Breast epithelium (tissue), 4 donors: ENCODE measurements around the gene CNKSR3. TPM values are rescaled to one million over a fixed set of nuclear protein-coding genes. Genes with fewer than 3 reads are reported as not detected.

Experiments used
- DNase-seq, 2 donors: peaks; one replicate each; pipeline ENCODE4 v3.0.0-alpha.2; 2019; ENCODE audit warnings: low spot score in 2 of 2
- H3K27ac ChIP-seq, 2 donors: fragments of 200-600 bp; sonication (generic) in 1 of 2; one replicate each; pipeline ENCODE4 v1.5.1; 2016 to 2019; ENCODE audit warnings: mild to moderate bottlenecking in 1 of 2
- H3K27me3 ChIP-seq, 2 donors: fragments of 200-600 bp; sonication (generic) in 1 of 2; one replicate each; pipeline versions ENCODE4 v1.5.1 to v1.6.0; 2017 to 2019; ENCODE audit warnings: control low read depth in 1 of 2, mild to moderate bottlenecking in 1 of 2
- H3K36me3 ChIP-seq: fragments of 200-600 bp; one replicate; pipeline ENCODE4 v1.5.1; 2019
- H3K4me1 ChIP-seq, 2 donors: fragments of 200-600 bp; sonication (generic); one replicate each; pipeline ENCODE4 v1.5.1; 2016 to 2019; ENCODE audit warnings: control low read depth in 1 of 2
- H3K4me3 ChIP-seq, 3 donors: fragments of 200-600 bp; sonication (generic); 1 replicate in 2 of 3; 2 replicates in 1 of 3; pipeline ENCODE4 v1.5.1; 2016 to 2019; ENCODE audit warnings: mild to moderate bottlenecking in 3 of 3, moderate library complexity in 2 of 3
- H3K9me3 ChIP-seq, 2 donors: fragments of 200-600 bp; sonication (generic) in 1 of 2; one replicate each; pipeline ENCODE4 v1.5.1; 2016 to 2019; ENCODE audit warnings: control low read depth in 1 of 2
- CTCF ChIP-seq, 3 donors: fragments of 450-650 bp; IDR thresholded peaks; one replicate each; pipeline ENCODE4 v1.5.1; 2016 to 2017; ENCODE audit warnings: antibody characterized with exemption in 3 of 3, mild to moderate bottlenecking in 3 of 3, moderate library complexity in 3 of 3
- POLR2A ChIP-seq: fragments of 450-650 bp; IDR thresholded peaks from one replicate; pipeline ENCODE4 v1.6.1; 2016; ENCODE audit warnings: antibody characterized with exemption, mild to moderate bottlenecking, moderate library complexity
- POLR2AphosphoS5 ChIP-seq, 3 donors: sonication (generic); formaldehyde crosslinking; IDR thresholded peaks; one replicate each; pipeline ENCODE4 v1.6.1; 2017; ENCODE audit warnings: antibody characterized with exemption in 3 of 3
- intact Hi-C: fragments of 100-400 bp; cut with DNase I; formaldehyde crosslinking; loops from one replicate; pipeline ENCODE4 v1.15.1; 2023; ENCODE audit warnings: low total_unique reads
- total RNA-seq, 3 donors: library from RNA; depleted of rRNA; stranded (reverse); fragments of >200 nt; gene quantifications; one replicate each; pipeline ENCODE4 v1.1.0, GENCODE V29; 2016

The CNKSR3 gene
- total RNA-seq, 3 donors from 2014 or later = 2.1 to 8.6 (median 5.2) TPM

- Histone ChIP-seq H3K36me3 (no peaks in the 10 kb centered on the region), H3K9me3 (no peaks in the 10 kb centered on the region), H3K27ac (no peak overlapping the region), H3K4me3 (no peak overlapping the region), H3K4me1 (no peaks in the 10 kb centered on the region), H3K27me3 (no peaks in the 10 kb centered on the region)
- DNase-seq = no peak
- intact Hi-C loops = no loop called here
- TF ChIP-seq CTCF (IDR thresholded peaks at IDR 0.05) (no peak), POLR2AphosphoS5 (IDR thresholded peaks at IDR 0.05) (no peak), POLR2A (no peak)
Observed at GRCh38 chr6:154446984-154447383, 63.5 kb downstream of the CNKSR3 start.

- Histone ChIP-seq H3K4me1 (no peaks in the 10 kb centered on the region), H3K27me3 (no peaks in the 10 kb centered on the region), H3K4me3 (no peak overlapping the region), H3K27ac (no peak overlapping the region), H3K36me3 (no peaks in the 10 kb centered on the region), H3K9me3 (no peaks in the 10 kb centered on the region)
- intact Hi-C loops = no loop called here
- DNase-seq = no peak
- TF ChIP-seq POLR2AphosphoS5 (IDR thresholded peaks at IDR 0.05) (no peak), CTCF (IDR thresholded peaks at IDR 0.05) (no peak), POLR2A (no peak)
Observed at GRCh38 chr6:154445417-154445816, 65.1 kb downstream of the CNKSR3 start.

- TF ChIP-seq POLR2AphosphoS5 (IDR thresholded peaks at IDR 0.05) (no peak), POLR2A (no peak), CTCF (IDR thresholded peaks at IDR 0.05) (no peak)
- no peaks in the 10 kb centered on the region for H3K27me3 ChIP-seq
- no peaks in the 10 kb centered on the region for H3K9me3 ChIP-seq
- no peak for DNase-seq
- no peak overlapping the region for H3K4me3 ChIP-seq
- no peak overlapping the region for H3K27ac ChIP-seq
- intact Hi-C loops = no loop called here
- no peaks in the 10 kb centered on the region for H3K4me1 ChIP-seq
- no peaks in the 10 kb centered on the region for H3K36me3 ChIP-seq
Observed at GRCh38 chr6:154441995-154442310, 68.5 kb downstream of the CNKSR3 start.

- Histone ChIP-seq H3K27ac (no peak overlapping the region), H3K36me3 (no peaks in the 10 kb centered on the region), H3K4me3 (no peak overlapping the region), H3K4me1 (no peaks in the 10 kb centered on the region), H3K27me3 (no peaks in the 10 kb centered on the region), H3K9me3 (no peaks in the 10 kb centered on the region)
- no peak for DNase-seq
- intact Hi-C loops = no loop called here
- TF ChIP-seq CTCF (IDR thresholded peaks at IDR 0.05) = no peak
- TF ChIP-seq POLR2AphosphoS5 (IDR thresholded peaks at IDR 0.05) = no peak
Observed at GRCh38 chr6:154440422-154441043, 70.0 kb downstream of the CNKSR3 start.

GRCh38 chr6:154440022-154440421 is 70.5 kb downstream of the CNKSR3 start:
- Histone ChIP-seq H3K4me1 (no peaks in the 10 kb centered on the region), H3K27ac (no peak overlapping the region), H3K27me3 (no peaks in the 10 kb centered on the region), H3K36me3 (no peaks in the 10 kb centered on the region), H3K9me3 (no peaks in the 10 kb centered on the region), H3K4me3 (no peak overlapping the region)
- TF ChIP-seq CTCF (IDR thresholded peaks at IDR 0.05) (no peak), POLR2A (no peak), POLR2AphosphoS5 (IDR thresholded peaks at IDR 0.05) (no peak)
- DNase-seq = no peak
- intact Hi-C loops = no loop called here
